B cell (primary cell): ENCODE results near the gene STAB1. TPM values are rescaled to one million over a fixed set of nuclear protein-coding genes. Genes with fewer than 3 reads are reported as not detected.

Experiments used
- ATAC-seq: fragments of 200-7000 bp; cut with Tn5 transposase; one replicate; pipeline ENCODE4 v1.10.0; 2021; ENCODE audit warnings: low read depth, mild to moderate bottlenecking, moderate number of reproducible peaks, moderate library complexity
- CTCF ChIA-PET: fragments of 350-600 bp; sonication (Branson Sonifier 250); formaldehyde crosslinking; loops from one replicate; lab custom pipeline; 2021; ENCODE audit warnings: antibody characterized with exemption, inconsistent platforms; lab: Charles Lee
- POLR2A ChIA-PET: fragments of 350-600 bp; sonication (Branson Sonifier 250); formaldehyde crosslinking; loops from one replicate; lab custom pipeline; 2021; ENCODE audit warnings: antibody characterized with exemption; lab: Charles Lee
- DNase-seq: peaks from one replicate; pipeline ENCODE4 v3.0.0; 2013
- H2AFZ ChIP-seq: 2 replicates; pipeline ENCODE4 v1.6.1; 2012; ENCODE audit warnings: mild to moderate bottlenecking, low read depth, low read length; ENCODE audit not compliant: insufficient read depth, poor library complexity, severe bottlenecking
- H3K27ac ChIP-seq, 2 donors: 1 replicate in 1 of 2; 2 replicates in 1 of 2; pipeline ENCODE4 v1.5.1; 2012 to 2013; ENCODE audit warnings: low read length in 2 of 2, mild to moderate bottlenecking in 2 of 2, moderate library complexity in 1 of 2
- H3K27me3 ChIP-seq, 4 experiments: fragments of 200-600 bp in 1 of 4; sonication (generic) in 1 of 4; replicated peaks in 1 of 4; 1 replicate in 2 of 4; 2 replicates in 2 of 4; pipeline versions ENCODE4 v1.6.1 to v1.7.0; 2013 to 2016; ENCODE audit warnings: low read length in 3 of 4, mild to moderate bottlenecking in 2 of 4, mixed read lengths in 1 of 4, moderate library complexity in 1 of 4; ENCODE audit not compliant: insufficient read depth in 4 of 4, control insufficient read depth in 3 of 4; ENCODE audit errors: control extremely low read depth in 1 of 4
- H3K36me3 ChIP-seq, 2 experiments: replicated peaks in 1 of 2; 1 replicate in 1 of 2; 2 replicates in 1 of 2; pipeline versions ENCODE4 v1.6.1 to v1.7.1; 2013; ENCODE audit warnings: low read length in 1 of 2; ENCODE audit not compliant: insufficient read depth in 2 of 2, control insufficient read depth in 1 of 2; ENCODE audit errors: control extremely low read depth in 1 of 2, extremely low read depth in 1 of 2
- H3K4me1 ChIP-seq, 2 donors: fragments of 200-600 bp in 1 of 2; sonication (generic) in 1 of 2; 1 replicate in 1 of 2; 2 replicates in 1 of 2; pipeline versions ENCODE4 v1.5.1 to v1.6.1; 2013 to 2017; ENCODE audit warnings: low read length in 2 of 2; ENCODE audit not compliant: control insufficient read depth in 2 of 2, insufficient read depth in 2 of 2
- H3K4me2 ChIP-seq: replicated peaks from 2 replicates; pipeline ENCODE3; 2012; ENCODE audit warnings: mild to moderate bottlenecking, low read depth, low read length; ENCODE audit not compliant: poor library complexity, severe bottlenecking
- H3K4me3 ChIP-seq, 5 experiments: fragments of 200-600 bp in 1 of 5; sonication (generic) in 1 of 5; 1 replicate in 3 of 5; 2 replicates in 2 of 5; pipeline versions ENCODE4 v1.5.1 to v1.7.0; 2011 to 2016; ENCODE audit warnings: low read length in 4 of 5, mild to moderate bottlenecking in 4 of 5, low read depth in 2 of 5, control low read depth in 1 of 5, moderate library complexity in 1 of 5; ENCODE audit not compliant: insufficient read depth in 1 of 5; ENCODE audit errors: control extremely low read depth in 1 of 5, extremely low read depth in 1 of 5
- H3K79me2 ChIP-seq: fragments of 200-600 bp; sonication (generic); one replicate; pipeline ENCODE4 v1.6.0; 2016; ENCODE audit warnings: low read length; ENCODE audit not compliant: control insufficient read depth, insufficient read depth
- H3K9ac ChIP-seq: fragments of 200-600 bp; sonication (generic); 2 replicates; pipeline ENCODE4 v1.6.1; 2017; ENCODE audit warnings: mild to moderate bottlenecking, low read length, moderate library complexity
- H3K9me3 ChIP-seq, 3 donors: one replicate each; pipeline versions ENCODE4 v1.6.1 to v1.7.1; 2013; ENCODE audit warnings: low read length in 2 of 3; ENCODE audit not compliant: control insufficient read depth in 2 of 3, insufficient read depth in 1 of 3; ENCODE audit errors: control extremely low read depth in 1 of 3
- H4K20me1 ChIP-seq: 2 replicates; pipeline ENCODE4 v1.6.0; 2012; ENCODE audit warnings: mild to moderate bottlenecking, low read length; ENCODE audit not compliant: insufficient read depth, control insufficient read depth, poor library complexity, severe bottlenecking
- H3K27ac Mint-ChIP-seq: one replicate; pipeline ENCODE4 v1.8.0; 2021; ENCODE audit warnings: mixed read lengths
- H3K27me3 Mint-ChIP-seq: one replicate; pipeline ENCODE4 v1.8.0; 2021; ENCODE audit warnings: mixed read lengths
- H3K4me1 Mint-ChIP-seq: one replicate; pipeline ENCODE4 v1.8.0; 2021; ENCODE audit warnings: mixed read lengths
- H3K4me3 Mint-ChIP-seq: one replicate; pipeline ENCODE4 v1.8.0; 2021; ENCODE audit warnings: mixed read lengths
- H3K9me3 Mint-ChIP-seq: one replicate; pipeline ENCODE4 v1.8.0; 2022; ENCODE audit warnings: mixed read lengths; ENCODE audit not compliant: insufficient read depth
- CTCF ChIP-seq: fragments of 200-600 bp; IDR thresholded peaks from one replicate; pipeline ENCODE4 v1.8.0; 2022; ENCODE audit warnings: antibody characterized with exemption, mild to moderate bottlenecking
- EZH2 ChIP-seq: IDR thresholded peaks from 2 replicates; pipeline ENCODE4 v1.6.1; 2012; ENCODE audit warnings: borderline replicate concordance, low read depth, mild to moderate bottlenecking, moderate library complexity, low read length; ENCODE audit not compliant: insufficient read depth, poor library complexity, severe bottlenecking
- WGBS: methylation state at CpG from one replicate; pipeline ENCODE4 v1.1.5; 2013; ENCODE audit warnings: missing lambda C conversion rate; ENCODE audit not compliant: insufficient coverage; 5-methylcytosine and 5-hydroxymethylcytosine counted together
- intact Hi-C: fragments of 100-400 bp; cut with micrococcal nuclease; formaldehyde crosslinking; loops from one replicate; pipeline ENCODE4 v1.10.0; 2022
- polyA plus RNA-seq: library from polyadenylated mRNA; depleted of rRNA; stranded (reverse); fragments of >200 nt; gene quantifications from 2 replicates; pipeline ENCODE4 v1.2.3, GENCODE V29; 2012
- total RNA-seq, 2 donors: library from RNA; stranded (reverse); fragments of 120-200 nt in 1 of 2; gene quantifications; 1 replicate in 1 of 2; 2 replicates in 1 of 2; pipeline versions ENCODE4 v1.2.3 to v1.2.4, GENCODE V29; 2013 to 2022

STAB1 gene
- total and polyA plus RNA-seq, 2 donors (not counting 1 experiment from before 2014, with no cell fraction given): 3.8 to 4.5 TPM

DNA sequence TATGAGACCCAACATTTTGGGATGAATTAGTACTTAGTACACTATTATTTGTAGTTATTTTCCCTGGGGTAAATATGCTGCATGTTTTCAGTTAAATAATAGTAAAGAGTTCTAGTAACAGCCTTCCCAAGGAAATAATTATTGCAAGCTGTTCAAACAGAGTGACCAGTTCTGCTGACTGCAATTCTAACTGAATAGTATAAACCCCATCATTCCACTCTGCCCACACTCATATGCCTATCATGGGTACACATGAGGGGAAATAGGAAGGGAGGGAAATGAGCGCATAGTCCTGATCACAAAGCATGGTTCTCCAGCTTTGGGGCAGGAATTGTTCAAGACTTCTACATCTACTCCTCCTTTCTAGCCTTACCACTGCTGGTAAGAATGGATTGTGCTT, 59.9 kb downstream of the STAB1 start:
- no peaks in the 10 kb centered on the region for H3K4me1 Mint-ChIP-seq
- no peaks in the 10 kb centered on the region for H4K20me1 ChIP-seq
- H3K79me2 ChIP-seq: peaks cover 8% of the 10 kb centered on the region
- ChIA-PET CTCF (no interaction called here), POLR2A (no interaction called here)
- no peaks in the 10 kb centered on the region for H3K9me3 ChIP-seq
- intact Hi-C loops: no loop called here
- H3K4me1 ChIP-seq: no peaks in the 10 kb centered on the region
- WGBS: no CpG with 5 or more reads among the region's 1 CpG
- H3K36me3 ChIP-seq: peaks cover 3 to 85% of the 10 kb centered on the region in 2 experiments
- TF ChIP-seq CTCF (no peak), EZH2 (no peak)
- no peaks in the 10 kb centered on the region for H3K27me3 ChIP-seq
- ATAC-seq (no peak), DNase-seq (no peak)
- H3K9ac ChIP-seq: no peak overlapping the region
- H3K9me3 Mint-ChIP-seq: no peaks in the 10 kb centered on the region
- H3K27ac ChIP-seq: no peak overlapping the region
- H3K4me3 ChIP-seq: no peak overlapping the region
- H3K27ac Mint-ChIP-seq: no peak overlapping the region
- H3K4me3 Mint-ChIP-seq: no peak overlapping the region
- no peak overlapping the region for H2AFZ ChIP-seq
- H3K27me3 Mint-ChIP-seq: no peaks in the 10 kb centered on the region
- no peak overlapping the region for H3K4me2 ChIP-seq

GRCh38 chr3:52557011-52557960, 62.1 kb downstream of the STAB1 start:
- Histone ChIP-seq H4K20me1 (no peaks in the 10 kb centered on the region), H3K79me2 (peaks cover 13% of the 10 kb centered on the region), H3K9me3 (no peaks in the 10 kb centered on the region), H3K4me1 (no peaks in the 10 kb centered on the region), H3K27ac (no peak overlapping the region), H3K4me2 (no peak overlapping the region), H3K27me3 (no peaks in the 10 kb centered on the region), H3K4me3 (no peak overlapping the region), H3K9ac (no peak overlapping the region), H2AFZ (no peak overlapping the region), H3K36me3 (peaks cover 3 to 85% of the 10 kb centered on the region in 2 experiments)
- 100% methylated on average over 7 of the region's 9 CpGs for WGBS
- DNase-seq (no peak), ATAC-seq (no peak)
- CTCF ChIA-PET: no interaction called here
- POLR2A ChIA-PET: no interaction called here
- TF ChIP-seq EZH2: no peak
- no peak for TF ChIP-seq CTCF
- intact Hi-C loops: no loop called here
- Mint-ChIP-seq H3K4me3 (no peak overlapping the region), H3K27me3 (no peaks in the 10 kb centered on the region), H3K9me3 (no peaks in the 10 kb centered on the region), H3K4me1 (no peaks in the 10 kb centered on the region), H3K27ac (no peak overlapping the region)
